22Rv1 (cell line): ENCODE results near the gene ZDHHC24.

Experiments used
- CTCF ChIP-seq: fragments of 450-650 bp; IDR thresholded peaks from 2 replicates; pipeline ENCODE4 v1.5.1; 2017; ENCODE audit warnings: mild to moderate bottlenecking
- ZFX ChIP-seq: fragments of 450-650 bp; IDR thresholded peaks from 2 replicates; pipeline ENCODE4 v1.6.1; 2017; ENCODE audit warnings: antibody characterized with exemption, borderline replicate concordance

GRCh38 chr11:66541892-66542291, 4.0 kb downstream of the ZDHHC24 start:
- TF ChIP-seq CTCF (no peak), ZFX (no peak)
